Right ventricle myocardium inferior (tissue), 1 donor: ENCODE data around the gene BIN2. TPM values are rescaled to one million over a fixed set of nuclear protein-coding genes. Genes with fewer than 3 reads are reported as not detected.
"Not testable (repeated sequence)": the region's sequence is repeated elsewhere in the genome, so short reads cannot be mapped to it uniquely, and the experiment has no call there.

Experiments
- ATAC-seq: fragments of 200-7000 bp; cut with Tn5 transposase; one replicate; pipeline ENCODE4 v1.9.1; 2020; ENCODE audit warnings: mild to moderate bottlenecking, moderate library complexity
- DNase-seq: peaks from one replicate; pipeline ENCODE4 v3.0.0; 2021; ENCODE audit errors: missing footprints
- intact Hi-C: fragments of 100-400 bp; cut with DNase I; formaldehyde crosslinking; loops from one replicate; pipeline ENCODE4 v1.11.0; 2022
- total RNA-seq: library from RNA; stranded (reverse); fragmentation: NEBNext Ultra II Directional; extraction: Animal tissue kit (Norgen Biotek cat#: 25700); gene quantifications from one replicate; pipeline ENCODE4 v1.2.1, GENCODE V29; 2021
- donor health status: DM: no; HTN: yes; CAD: no; lungs with severe emphysema.

Gene BIN2
- total RNA-seq, 1 donor from 2014 or later: 2.0 TPM

GRCh38 chr12:51320695-51321320, 3.2 kb downstream of the BIN2 start:
- DNase-seq (no peak), ATAC-seq (no peak)
- intact Hi-C loops: no loop called here

GRCh38 chr12:51320311-51320694, 3.7 kb downstream of the BIN2 start:
- DNase-seq (no peak), ATAC-seq (no peak)
- intact Hi-C loops: no loop called here

- intact Hi-C loops: no loop called here
- ATAC-seq (no peak), DNase-seq (no peak)
These were observed 5.0 kb downstream of the BIN2 start for GRCh38 chr12:51318846-51319599.

GRCh38 chr12:51318057-51318806, 5.7 kb downstream of the BIN2 start:
- ATAC-seq, intact Hi-C loops, DNase-seq: not testable (repeated sequence)

- intact Hi-C loops: no loop called here
- ATAC-seq (no peak), DNase-seq (no peak)
These were observed 12.6 kb downstream of the BIN2 start for GRCh38 chr12:51311389-51311788.

GRCh38 chr12:51307655-51308593, 16.1 kb downstream of the BIN2 start:
- ATAC-seq: no peak
- intact Hi-C loops: no loop called here
- no peak for DNase-seq

GRCh38 chr12:51306507-51306906, 17.5 kb downstream of the BIN2 start:
- intact Hi-C loops: no loop called here
- DNase-seq: no peak
- no peak for ATAC-seq

GRCh38 chr12:51300768-51301167, 23.2 kb downstream of the BIN2 start:
- ATAC-seq, intact Hi-C loops, DNase-seq: not testable (repeated sequence)

- ATAC-seq: no peak
- intact Hi-C loops: no loop called here
- no peak for DNase-seq
These were observed 28.3 kb downstream of the BIN2 start for GRCh38 chr12:51295651-51296050.

- intact Hi-C loops, DNase-seq: not testable (repeated sequence)
These were observed 29.9 kb downstream of the BIN2 start for GRCh38 chr12:51294097-51294496.

GRCh38 chr12:51293696-51294095, 30.3 kb downstream of the BIN2 start:
- ATAC-seq (no peak), DNase-seq (no peak)
- intact Hi-C loops: no loop called here

More at GRCh38 chr12:51294097-51294496, 29.9 kb downstream of the BIN2 start:
- not testable (repeated sequence) for ATAC-seq

- DNase-seq: peak; percentile 92
- intact Hi-C loops: not testable (repeated sequence)
- peak; percentile 73 for ATAC-seq
These were observed 32.1 kb downstream of the BIN2 start for GRCh38 chr12:51291603-51292513.

GRCh38 chr12:51285843-51286242, 38.1 kb downstream of the BIN2 start:
- ATAC-seq (no peak), DNase-seq (no peak)
- intact Hi-C loops: no loop called here

GRCh38 chr12:51281202-51281924, 42.6 kb downstream of the BIN2 start:
- intact Hi-C loops: no loop called here
- ATAC-seq: no peak
- no peak for DNase-seq

GRCh38 chr12:51275088-51275487, 48.9 kb downstream of the BIN2 start:
- DNase-seq: no peak
- intact Hi-C loops: no loop called here
- no peak for ATAC-seq

GRCh38 chr12:51272810-51273209, 51.2 kb downstream of the BIN2 start:
- DNase-seq, ATAC-seq, intact Hi-C loops: not testable (repeated sequence)

- intact Hi-C loops: no loop called here
- ATAC-seq (no peak), DNase-seq (no peak)
These were observed 52.9 kb downstream of the BIN2 start for GRCh38 chr12:51270951-51271518.
